CD8-positive, alpha-beta memory T cell (primary cell): ENCODE data around the gene SYNE2. TPM values are rescaled to one million over a fixed set of nuclear protein-coding genes. Genes with fewer than 3 reads are reported as not detected.

Experiments
- CTCF ChIA-PET: fragments of 350-600 bp; sonication (Branson Sonifier 250); formaldehyde crosslinking; loops from one replicate; lab custom pipeline; 2021; ENCODE audit warnings: antibody characterized with exemption; lab: Charles Lee
- POLR2A ChIA-PET: fragments of 350-600 bp; sonication (Branson Sonifier 250); formaldehyde crosslinking; loops from one replicate; lab custom pipeline; 2021; ENCODE audit warnings: antibody characterized with exemption; lab: Charles Lee
- DNase-seq, 5 donors: peaks; one replicate each; pipeline versions ENCODE4 v3.0.0 to v3.0.0-alpha.2; 2020 to 2022; ENCODE audit warnings: mixed read lengths in 1 of 5
- H3K27ac ChIP-seq: one replicate; pipeline ENCODE4 v1.7.0; 2013; ENCODE audit warnings: low read depth, mild to moderate bottlenecking, low read length, moderate library complexity
- H3K27me3 ChIP-seq: 2 replicates; pipeline ENCODE4 v1.7.0; 2013; ENCODE audit warnings: low read length, mild to moderate bottlenecking; ENCODE audit not compliant: insufficient read depth, poor library complexity, severe bottlenecking
- H3K36me3 ChIP-seq: 2 replicates; pipeline ENCODE4 v1.7.0; 2013; ENCODE audit warnings: mild to moderate bottlenecking, low read length, moderate library complexity; ENCODE audit not compliant: insufficient read depth
- H3K4me1 ChIP-seq: 2 replicates; pipeline ENCODE4 v1.7.0; 2013; ENCODE audit warnings: mild to moderate bottlenecking, low read length, moderate library complexity; ENCODE audit not compliant: insufficient read depth
- H3K4me3 ChIP-seq: 2 replicates; pipeline ENCODE4 v1.7.0; 2013; ENCODE audit warnings: mild to moderate bottlenecking, low read length
- H3K9me3 ChIP-seq: 2 replicates; pipeline ENCODE4 v1.7.0; 2013; ENCODE audit warnings: mild to moderate bottlenecking, low read length
- H3K27ac Mint-ChIP-seq, 8 donors: one replicate each; pipeline ENCODE4 v1.8.0; 2020 to 2021; ENCODE audit warnings: mixed read lengths in 8 of 8, mild to moderate bottlenecking in 6 of 8, inconsistent platforms in 3 of 8, moderate library complexity in 3 of 8
- H3K27me3 Mint-ChIP-seq, 2 donors: one replicate each; pipeline ENCODE4 v1.8.0; 2020 to 2021; ENCODE audit warnings: mixed read lengths in 2 of 2, mild to moderate bottlenecking in 1 of 2, moderate library complexity in 1 of 2
- H3K36me3 Mint-ChIP-seq, 3 donors: one replicate each; pipeline ENCODE4 v1.8.0; 2020 to 2021; ENCODE audit warnings: mixed read lengths in 3 of 3, inconsistent platforms in 1 of 3, mild to moderate bottlenecking in 1 of 3
- H3K4me1 Mint-ChIP-seq, 3 donors: one replicate each; pipeline ENCODE4 v1.8.0; 2020 to 2021; ENCODE audit warnings: mixed read lengths in 3 of 3, inconsistent platforms in 1 of 3, mild to moderate bottlenecking in 1 of 3
- H3K4me3 Mint-ChIP-seq, 7 donors: one replicate each; pipeline ENCODE4 v1.8.0; 2020 to 2021; ENCODE audit warnings: mixed read lengths in 7 of 7, mild to moderate bottlenecking in 6 of 7, moderate library complexity in 4 of 7, inconsistent platforms in 2 of 7
- H3K9me3 Mint-ChIP-seq, 5 donors: one replicate each; pipeline ENCODE4 v1.8.0; 2020 to 2022; ENCODE audit warnings: mixed read lengths in 5 of 5, mild to moderate bottlenecking in 3 of 5, moderate library complexity in 2 of 5, inconsistent platforms in 1 of 5
- polyA plus RNA-seq: library from polyadenylated mRNA; unstranded; fragments of 300-500 nt; fragmentation: Illumina TruSeq; gene quantifications from one replicate; pipeline ENCODE4 v1.2.3, GENCODE V29; 2021
- total RNA-seq, 2 experiments: library from RNA; stranded (reverse); gene quantifications; one replicate each; pipeline ENCODE4 v1.2.3, GENCODE V29; 2021

Gene SYNE2
- total and polyA plus RNA-seq, 3 experiments from 2014 or later = 45.2 to 104 (median 45.6) TPM

DNA sequence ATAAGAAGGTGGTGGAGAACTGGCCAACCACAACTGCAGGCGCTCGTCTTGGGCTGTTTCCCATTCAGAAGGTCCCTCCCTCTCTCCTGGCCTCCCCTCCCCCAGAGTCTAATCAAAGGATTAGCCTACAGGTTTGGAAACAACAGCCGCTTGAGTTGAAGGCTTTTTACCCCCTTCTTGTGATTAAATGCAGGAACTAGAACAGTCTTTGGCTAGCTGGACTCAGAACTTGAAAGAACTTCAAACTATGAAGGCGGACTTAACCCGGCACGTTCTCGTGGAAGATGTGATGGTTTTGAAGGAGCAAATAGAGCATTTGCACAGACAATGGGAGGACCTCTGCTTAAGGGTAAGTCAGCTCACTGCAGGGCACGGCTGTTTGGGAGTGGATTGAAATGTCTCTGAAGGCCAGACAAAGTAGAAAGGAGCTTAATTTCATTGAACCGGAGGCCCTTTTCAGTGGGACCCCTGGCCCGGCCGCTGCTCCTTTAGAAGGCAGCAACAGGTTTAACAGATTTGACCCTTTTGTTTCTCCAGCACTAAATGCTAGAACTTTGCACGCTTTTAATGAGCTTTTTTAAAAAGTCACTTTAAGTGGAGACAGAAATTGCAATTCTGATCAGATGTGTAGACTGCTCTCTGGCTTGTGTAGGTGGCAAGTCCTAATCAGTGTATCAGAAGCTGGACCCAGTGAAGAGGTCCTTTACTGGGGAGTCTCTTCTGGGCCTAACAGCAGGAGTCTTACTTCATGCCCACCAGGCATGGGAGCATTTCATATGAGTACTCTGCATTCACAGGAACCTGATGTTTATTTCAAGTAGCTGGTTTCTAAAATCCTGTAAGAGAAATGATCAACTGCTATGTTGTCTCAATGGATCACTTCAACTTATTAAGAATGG is 333.7 kb downstream of the SYNE2 start:
- Histone ChIP-seq H3K9me3 (no peaks in the 10 kb centered on the region), H3K4me1 (no peaks in the 10 kb centered on the region), H3K27me3 (no peaks in the 10 kb centered on the region), H3K4me3 (no peak overlapping the region), H3K36me3 (peaks cover 30% of the 10 kb centered on the region), H3K27ac (no peak overlapping the region)
- ChIA-PET CTCF (no interaction called here), POLR2A (no interaction called here)
- Mint-ChIP-seq H3K36me3 (peaks cover 8 to 81% (median 34%) of the 10 kb centered on the region in 3 donors), H3K27ac (peak overlapping the region in 4 of 8 donors; percentile 17 to 64 (median 38)), H3K27me3 (no peaks in the 10 kb centered on the region), H3K4me1 (peaks cover 0 to 5% (median 3%) of the 10 kb centered on the region in 3 donors), H3K4me3 (no peak overlapping the region), H3K9me3 (no peaks in the 10 kb centered on the region)
- DNase-seq = no peak

DNA sequence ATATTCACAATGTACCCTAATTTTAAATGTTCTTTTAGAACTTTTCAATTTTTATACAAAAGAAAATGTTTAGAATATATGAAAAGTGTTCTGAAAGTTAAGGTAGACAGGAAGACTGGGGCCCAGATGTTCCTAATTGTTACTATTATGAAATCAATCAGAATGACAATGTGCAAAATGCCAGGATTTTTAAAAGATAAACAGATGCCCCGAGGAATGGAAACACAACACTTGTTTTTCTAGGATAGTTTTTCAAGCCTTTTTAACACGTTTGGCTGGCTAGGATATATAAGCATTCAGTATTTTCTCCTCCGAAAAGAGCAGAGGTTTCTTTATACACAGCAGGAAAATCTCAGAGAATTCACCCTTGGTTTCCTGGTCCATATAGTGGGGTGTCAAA is 334.5 kb downstream of the SYNE2 start:
- peaks cover 8 to 84% (median 35%) of the 10 kb centered on the region in 3 donors for H3K36me3 Mint-ChIP-seq
- no peak overlapping the region for H3K27ac Mint-ChIP-seq
- H3K27me3 ChIP-seq = no peaks in the 10 kb centered on the region
- no peaks in the 10 kb centered on the region for H3K9me3 Mint-ChIP-seq
- no peak overlapping the region for H3K27ac ChIP-seq
- no peak overlapping the region for H3K4me3 ChIP-seq
- ChIA-PET POLR2A (no interaction called here), CTCF (no interaction called here)
- no peaks in the 10 kb centered on the region for H3K27me3 Mint-ChIP-seq
- DNase-seq = no peak
- H3K4me1 ChIP-seq = no peaks in the 10 kb centered on the region
- H3K36me3 ChIP-seq = peaks cover 29% of the 10 kb centered on the region
- no peaks in the 10 kb centered on the region for H3K9me3 ChIP-seq
- H3K4me3 Mint-ChIP-seq = no peak overlapping the region
- H3K4me1 Mint-ChIP-seq = peaks cover 4 to 5% (median 5%) of the 10 kb centered on the region in 3 donors

DNA sequence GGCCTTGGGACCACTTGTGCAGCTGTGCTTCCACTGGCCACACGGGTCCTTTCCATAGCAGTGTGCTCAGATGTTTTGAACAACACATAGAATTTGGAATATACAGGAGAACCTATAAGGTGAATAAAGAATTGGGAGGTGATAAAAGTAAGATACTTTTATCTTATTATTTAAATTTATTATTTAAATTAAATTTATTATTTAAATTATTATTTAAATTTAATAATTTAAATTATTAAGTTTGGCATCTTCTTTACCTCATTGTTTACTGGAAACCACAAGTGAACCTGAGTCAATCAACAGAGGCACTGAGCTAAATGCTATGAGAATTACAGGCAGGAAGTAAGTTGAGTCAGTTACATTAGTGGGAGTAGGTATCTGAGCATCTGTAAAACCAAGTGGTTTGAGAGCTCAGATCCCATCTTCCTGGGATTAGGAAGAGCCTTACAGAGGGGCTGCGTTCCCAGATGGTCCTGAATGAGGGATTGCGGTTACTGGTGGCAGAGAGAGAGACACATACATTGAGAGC is 338.2 kb downstream of the SYNE2 start:
- H3K27ac ChIP-seq = no peak overlapping the region
- Mint-ChIP-seq H3K4me3 (no peak overlapping the region), H3K4me1 (peaks cover 24 to 40% (median 31%) of the 10 kb centered on the region in 3 donors), H3K27me3 (no peaks in the 10 kb centered on the region), H3K36me3 (peaks cover 8 to 94% (median 33%) of the 10 kb centered on the region in 3 donors), H3K9me3 (no peaks in the 10 kb centered on the region), H3K27ac (peak overlapping the region in 5 of 8 donors; percentile 8 to 90 (median 55))
- no peak for DNase-seq
- H3K27me3 ChIP-seq = no peaks in the 10 kb centered on the region
- ChIA-PET CTCF (interaction anchor here (0.9 kb wide), 1 partner anchor 241 kb away, joined by 3 read pairs; no protein-coding TSS in a partner anchor), POLR2A (no interaction called here)
- peaks cover 29% of the 10 kb centered on the region for H3K36me3 ChIP-seq
- H3K9me3 ChIP-seq = no peaks in the 10 kb centered on the region
- H3K4me1 ChIP-seq = peaks cover 15% of the 10 kb centered on the region
- H3K4me3 ChIP-seq = no peak overlapping the region

DNA sequence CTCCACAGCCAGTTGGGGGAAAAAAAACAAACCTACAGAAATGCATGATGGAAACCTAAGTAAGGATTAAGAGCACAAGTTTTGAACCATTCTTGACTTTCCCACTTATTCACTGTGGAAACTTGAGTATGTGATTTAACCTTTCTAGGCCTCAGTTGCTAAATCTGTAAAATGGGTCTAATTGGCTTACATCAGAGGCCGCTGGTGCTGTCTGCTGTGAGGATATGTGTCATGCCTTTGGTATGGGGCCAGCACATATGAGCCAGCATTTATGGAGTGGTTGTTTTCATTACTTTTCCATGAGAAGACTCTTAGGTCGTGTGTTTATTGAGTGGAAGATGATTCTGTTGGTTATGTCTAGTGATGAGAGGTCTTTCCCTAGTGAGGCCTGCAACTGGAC is 339.0 kb downstream of the SYNE2 start:
- Histone ChIP-seq H3K27ac (no peak overlapping the region), H3K4me3 (no peak overlapping the region), H3K4me1 (peaks cover 18% of the 10 kb centered on the region), H3K36me3 (peaks cover 22% of the 10 kb centered on the region), H3K27me3 (no peaks in the 10 kb centered on the region), H3K9me3 (no peaks in the 10 kb centered on the region)
- CTCF ChIA-PET = interaction anchor here (1.3 kb wide), 1 partner anchor 10 kb away, joined by 3 read pairs; no protein-coding TSS in a partner anchor
- peak overlapping the region in 3 of 8 donors; percentile 2 to 73 (median 22) for H3K27ac Mint-ChIP-seq
- POLR2A ChIA-PET = no interaction called here
- no peak for DNase-seq
- H3K4me3 Mint-ChIP-seq = no peak overlapping the region
- H3K27me3 Mint-ChIP-seq = no peaks in the 10 kb centered on the region
- H3K36me3 Mint-ChIP-seq = peaks cover 8 to 94% (median 33%) of the 10 kb centered on the region in 3 donors
- H3K4me1 Mint-ChIP-seq = peaks cover 24 to 47% (median 32%) of the 10 kb centered on the region in 3 donors
- H3K9me3 Mint-ChIP-seq = no peaks in the 10 kb centered on the region

DNA sequence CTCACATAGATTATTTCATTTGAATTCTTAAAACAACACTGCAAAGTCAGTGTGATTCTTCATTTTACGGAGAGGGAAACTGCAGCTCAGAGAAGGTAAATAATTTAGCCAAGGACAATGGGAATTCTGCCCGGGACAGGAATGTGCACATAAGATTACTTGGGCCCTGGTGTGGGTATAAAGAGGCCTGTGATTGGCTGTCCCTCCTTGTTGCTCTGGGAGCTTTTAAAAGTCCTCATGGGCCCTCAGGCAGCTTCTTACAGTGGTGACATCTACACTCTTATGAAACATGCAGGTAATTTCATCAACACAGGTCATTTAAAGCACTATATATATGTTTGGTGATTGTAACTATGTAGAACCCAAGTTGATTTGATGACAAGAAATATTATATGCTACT is 341.0 kb downstream of the SYNE2 start:
- ChIA-PET CTCF (no interaction called here), POLR2A (no interaction called here)
- H3K9me3 Mint-ChIP-seq = no peaks in the 10 kb centered on the region
- Histone ChIP-seq H3K27ac (no peak overlapping the region), H3K9me3 (no peaks in the 10 kb centered on the region), H3K27me3 (no peaks in the 10 kb centered on the region), H3K4me1 (peaks cover 18% of the 10 kb centered on the region), H3K4me3 (no peak overlapping the region), H3K36me3 (peaks cover 7% of the 10 kb centered on the region)
- peaks cover 0 to 95% (median 26%) of the 10 kb centered on the region in 3 donors for H3K36me3 Mint-ChIP-seq
- H3K4me1 Mint-ChIP-seq = peaks cover 36 to 65% (median 40%) of the 10 kb centered on the region in 3 donors
- H3K4me3 Mint-ChIP-seq = no peak overlapping the region
- no peak for DNase-seq
- peak overlapping the region in 7 of 8 donors; percentile 27 to 90 (median 79) for H3K27ac Mint-ChIP-seq
- H3K27me3 Mint-ChIP-seq = peaks cover 0 to 4% of the 10 kb centered on the region in 2 donors

DNA sequence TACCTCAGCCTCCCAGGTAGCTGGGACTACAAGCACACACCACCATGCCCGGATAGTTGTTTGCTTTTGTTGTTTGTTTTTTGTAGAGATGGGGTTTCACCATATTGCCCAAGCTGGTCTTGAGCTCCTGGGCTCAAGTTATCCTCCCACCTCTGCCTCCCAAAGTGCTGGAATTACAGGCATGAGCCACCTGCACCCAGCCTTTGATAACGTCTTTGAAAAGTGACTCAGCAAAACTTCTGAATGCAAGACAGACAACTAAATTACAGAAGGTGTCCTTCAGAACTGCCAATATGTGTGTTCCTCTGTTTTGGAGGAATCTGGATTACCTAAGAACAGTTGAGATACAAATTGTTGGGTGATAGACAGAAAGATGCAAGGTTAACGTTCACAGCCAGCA is 341.6 kb downstream of the SYNE2 start:
- peak overlapping the region in 1 of 7 donors; percentile 42 for H3K4me3 Mint-ChIP-seq
- H3K27me3 ChIP-seq = no peaks in the 10 kb centered on the region
- no peaks in the 10 kb centered on the region for H3K9me3 ChIP-seq
- H3K9me3 Mint-ChIP-seq = no peaks in the 10 kb centered on the region
- H3K27ac ChIP-seq = no peak overlapping the region
- H3K36me3 ChIP-seq = peaks cover 8% of the 10 kb centered on the region
- peaks cover 0 to 4% of the 10 kb centered on the region in 2 donors for H3K27me3 Mint-ChIP-seq
- no peak overlapping the region for H3K4me3 ChIP-seq
- peaks cover 0 to 95% (median 26%) of the 10 kb centered on the region in 3 donors for H3K36me3 Mint-ChIP-seq
- no peak for DNase-seq
- peaks cover 36 to 69% (median 40%) of the 10 kb centered on the region in 3 donors for H3K4me1 Mint-ChIP-seq
- ChIA-PET POLR2A (no interaction called here), CTCF (no interaction called here)
- H3K27ac Mint-ChIP-seq = peak overlapping the region; percentile 34 to 90 (median 86)
- peaks cover 18% of the 10 kb centered on the region for H3K4me1 ChIP-seq

DNA sequence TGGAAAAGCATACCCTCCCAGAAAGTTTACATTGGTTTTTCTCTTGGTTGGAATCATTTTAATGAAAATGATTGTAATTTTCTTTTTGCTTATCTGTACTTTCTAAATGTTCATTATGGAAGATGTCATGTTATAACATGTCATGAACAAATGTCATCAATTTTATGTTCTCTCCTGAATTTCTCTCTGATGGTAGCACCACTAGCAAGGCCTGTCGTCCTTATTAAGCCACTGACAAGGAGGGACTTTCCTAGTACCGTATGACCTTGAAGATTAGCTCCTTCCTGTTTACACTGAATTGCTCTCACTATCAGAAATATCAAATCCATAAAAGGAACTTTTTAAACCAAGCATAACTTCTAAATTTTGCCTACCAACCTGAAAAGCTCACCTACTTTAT is 342.4 kb downstream of the SYNE2 start:
- Mint-ChIP-seq H3K4me3 (peak overlapping the region in 3 of 7 donors; percentile 3 to 42 (median 35)), H3K9me3 (no peaks in the 10 kb centered on the region), H3K36me3 (peaks cover 0 to 87% (median 23%) of the 10 kb centered on the region in 3 donors), H3K27ac (peak overlapping the region in 7 of 8 donors; percentile 63 to 90 (median 86)), H3K4me1 (peaks cover 36 to 69% (median 40%) of the 10 kb centered on the region in 3 donors), H3K27me3 (peaks cover 0 to 4% of the 10 kb centered on the region in 2 donors)
- Histone ChIP-seq H3K36me3 (peaks cover 8% of the 10 kb centered on the region), H3K4me1 (peaks cover 18% of the 10 kb centered on the region), H3K27me3 (no peaks in the 10 kb centered on the region), H3K27ac (no peak overlapping the region), H3K4me3 (no peak overlapping the region), H3K9me3 (no peaks in the 10 kb centered on the region)
- POLR2A ChIA-PET = interaction anchor here (0.7 kb wide), 1 partner anchor 419 kb away, joined by 3 read pairs; no protein-coding TSS in a partner anchor
- DNase-seq = no peak
- CTCF ChIA-PET = no interaction called here

DNA sequence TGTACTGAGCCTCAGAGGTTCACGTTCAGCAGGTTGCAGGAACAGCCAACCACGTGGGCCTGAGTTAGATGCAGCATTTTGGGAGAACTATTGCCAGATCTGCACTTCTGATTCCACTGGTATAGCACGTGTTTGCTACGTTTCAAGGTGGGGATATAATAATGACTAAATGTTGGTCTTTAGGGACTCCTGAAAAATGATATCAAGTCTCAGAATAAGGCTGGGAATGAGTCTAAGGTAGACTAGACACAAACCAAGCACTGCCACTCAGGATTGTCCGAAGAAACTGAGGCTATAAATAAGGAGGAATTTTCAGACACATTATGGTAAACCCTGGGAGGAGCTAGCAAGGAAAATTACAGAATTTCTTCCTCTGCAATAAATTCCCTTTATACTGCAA is 343.3 kb downstream of the SYNE2 start:
- CTCF ChIA-PET = no interaction called here
- Histone ChIP-seq H3K9me3 (no peaks in the 10 kb centered on the region), H3K27me3 (no peaks in the 10 kb centered on the region), H3K27ac (no peak overlapping the region), H3K4me3 (no peak overlapping the region), H3K4me1 (peaks cover 18% of the 10 kb centered on the region), H3K36me3 (peaks cover 3% of the 10 kb centered on the region)
- peaks cover 36 to 69% (median 38%) of the 10 kb centered on the region in 3 donors for H3K4me1 Mint-ChIP-seq
- no peaks in the 10 kb centered on the region for H3K9me3 Mint-ChIP-seq
- H3K4me3 Mint-ChIP-seq = no peak overlapping the region
- peak overlapping the region in 5 of 8 donors; percentile 50 to 90 (median 86) for H3K27ac Mint-ChIP-seq
- peaks cover 0 to 4% of the 10 kb centered on the region in 2 donors for H3K27me3 Mint-ChIP-seq
- no peak for DNase-seq
- peaks cover 0 to 88% (median 17%) of the 10 kb centered on the region in 3 donors for H3K36me3 Mint-ChIP-seq
- POLR2A ChIA-PET = no interaction called here
